Stimulated activated naive CD8-positive, alpha-beta T cell treated with anti-CD3 and anti-CD28 coated beads, Interleukin-15, Interleukin-2, amounts not matched to agents 100 U/mL and 50 U/mL, for 24 hours (primary cell): Measurements from ENCODE around the gene EDC3.
"Not testable (repeated sequence)": the region's sequence is repeated elsewhere in the genome, so short reads cannot be mapped to it uniquely, and the experiment has no call there.

Experiments used
- ATAC-seq: fragments of 150-1000 bp; cut with Tn5 transposase; one replicate; pipeline ENCODE4 v1.10.0; 2021
- DNase-seq: peaks from one replicate; pipeline ENCODE4 v3.0.0; 2021

The EDC3 gene

DNA sequence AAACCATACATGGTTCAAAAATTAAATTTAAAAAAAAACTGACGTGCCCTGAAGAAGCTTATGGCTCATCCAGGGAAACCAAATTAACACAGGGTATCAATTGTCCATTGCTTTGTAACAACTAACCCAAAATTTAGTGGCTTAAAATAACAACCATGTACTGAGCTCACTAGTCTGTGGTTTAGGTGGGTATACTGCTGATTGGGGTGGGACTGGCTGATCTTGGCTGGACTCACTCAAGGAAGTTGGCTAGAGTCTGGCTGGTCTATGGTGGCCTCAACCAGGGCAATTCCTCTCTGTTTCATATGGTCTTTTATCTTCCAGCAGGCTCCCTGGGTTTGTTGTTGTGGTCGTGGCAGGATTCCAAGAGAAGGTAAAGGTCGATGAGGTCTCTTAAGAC lies 14.1 kb upstream of the EDC3 start:
- ATAC-seq (no peak), DNase-seq (no peak)

DNA sequence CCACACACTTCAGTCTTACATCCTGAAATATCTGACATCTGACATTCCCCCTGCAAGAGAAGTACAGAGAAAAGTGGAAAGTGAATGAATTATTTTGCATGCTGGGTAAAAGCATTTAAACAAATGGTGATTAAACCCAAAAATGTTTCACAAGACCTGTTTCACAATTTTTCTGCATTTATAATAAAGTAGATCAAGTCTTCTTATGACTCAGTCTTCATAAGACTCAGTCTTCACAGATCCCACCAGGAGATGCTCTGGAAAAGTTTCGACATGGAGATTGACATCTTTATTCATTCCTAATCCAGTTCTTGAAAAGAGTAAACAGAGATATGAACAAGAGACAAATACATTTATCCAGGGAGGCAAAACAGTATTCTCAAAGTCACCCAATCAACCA lies 13.2 kb upstream of the EDC3 start:
- DNase-seq (no peak), ATAC-seq (no peak)

DNA sequence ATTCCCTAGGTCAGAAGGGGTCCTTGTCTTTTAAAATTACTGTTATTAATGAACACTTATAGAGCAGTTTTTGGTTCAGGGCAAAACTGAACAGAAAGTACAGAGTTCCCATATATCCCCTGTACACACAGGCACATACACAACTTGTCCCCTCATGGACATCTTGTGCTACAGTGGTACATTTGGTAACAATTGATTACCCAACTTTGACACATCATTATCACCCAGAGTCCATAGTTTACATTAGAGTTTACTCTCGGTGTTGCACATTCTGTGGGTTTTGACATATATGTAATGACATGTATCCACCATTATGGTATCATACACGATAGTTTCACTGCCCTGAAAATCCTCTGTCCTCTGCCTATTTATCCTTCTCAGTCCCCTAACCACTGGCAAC lies 984 bp upstream of the EDC3 start:
- no peak for ATAC-seq
- DNase-seq, result no peak

DNA sequence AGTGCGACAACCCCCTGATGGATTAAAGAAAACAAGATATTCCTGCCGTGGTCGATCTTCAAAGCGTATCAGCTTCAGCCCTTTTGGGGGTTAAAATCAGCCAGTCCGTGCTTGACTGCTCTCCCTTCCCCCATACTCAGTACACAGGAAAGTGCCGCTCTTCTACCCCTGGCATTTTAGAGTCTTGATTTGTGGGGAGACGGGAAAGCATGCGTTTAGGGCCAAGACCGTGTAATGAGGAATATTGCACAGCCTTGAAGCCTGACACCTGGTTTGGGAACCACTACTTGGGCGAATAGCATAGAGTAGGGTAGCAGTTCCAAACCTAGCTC lies 540 bp upstream of the EDC3 start:
- DNase-seq (no peak), ATAC-seq (peak; percentile 8)

DNA sequence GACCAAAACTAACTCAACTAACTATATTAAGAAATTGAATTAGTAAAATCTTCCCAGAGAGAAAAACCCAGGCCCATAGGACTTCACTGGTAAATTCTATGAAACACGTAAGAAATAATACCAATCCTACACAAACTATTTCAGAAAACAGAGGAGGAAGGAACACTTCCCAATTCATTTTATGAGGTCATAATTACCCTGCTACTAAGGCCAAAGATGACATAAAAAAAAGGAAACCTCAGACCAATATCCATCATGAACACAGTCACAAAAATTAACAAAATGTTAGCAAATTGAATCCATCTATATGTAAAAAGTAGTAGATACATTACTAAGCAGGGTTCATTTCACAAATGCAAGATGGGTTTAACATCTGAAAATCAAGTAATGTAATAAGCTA lies 3.5 kb downstream of the EDC3 start:
- ATAC-seq (no peak), DNase-seq (no peak)

DNA sequence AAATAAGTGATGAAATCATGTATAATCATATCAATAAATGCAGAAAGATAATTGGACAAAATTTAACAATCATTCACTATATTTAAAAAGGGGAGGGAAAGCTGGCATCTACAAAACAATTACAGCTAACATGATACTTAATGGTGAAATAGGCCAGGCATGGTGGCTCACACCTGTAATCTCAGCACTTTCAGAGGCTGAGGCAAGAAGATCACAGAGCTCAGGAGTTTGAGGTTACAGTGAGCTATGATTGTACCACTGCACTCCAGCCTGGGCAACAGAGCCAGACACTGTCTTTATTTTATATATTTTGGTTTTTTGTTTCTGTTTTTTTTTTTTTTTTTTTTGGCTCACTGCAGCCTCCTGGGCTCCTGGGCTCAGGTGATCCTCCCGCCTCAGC lies 12.1 kb downstream of the EDC3 start:
- no peak for ATAC-seq
- DNase-seq, result no peak

DNA sequence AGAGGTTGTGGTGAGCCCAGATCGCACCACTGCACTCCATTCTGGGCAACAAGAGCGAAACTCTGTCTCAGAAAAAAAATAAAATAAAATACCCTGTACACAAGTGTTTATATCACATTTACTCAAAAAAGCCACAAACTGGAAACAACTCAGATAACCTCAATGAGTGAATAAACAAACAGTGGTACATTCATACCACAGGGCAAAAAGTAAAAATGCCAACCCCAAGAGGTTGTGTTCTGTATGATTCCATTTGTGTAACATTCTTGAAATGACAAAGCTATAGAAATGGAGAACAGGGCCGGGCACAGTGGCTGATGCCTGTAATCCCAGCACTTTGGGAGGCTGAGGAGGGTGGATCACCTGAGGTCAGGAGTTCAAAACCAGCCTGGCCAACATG lies 12.9 kb downstream of the EDC3 start:
- no peak for DNase-seq
- ATAC-seq, result no peak

DNA sequence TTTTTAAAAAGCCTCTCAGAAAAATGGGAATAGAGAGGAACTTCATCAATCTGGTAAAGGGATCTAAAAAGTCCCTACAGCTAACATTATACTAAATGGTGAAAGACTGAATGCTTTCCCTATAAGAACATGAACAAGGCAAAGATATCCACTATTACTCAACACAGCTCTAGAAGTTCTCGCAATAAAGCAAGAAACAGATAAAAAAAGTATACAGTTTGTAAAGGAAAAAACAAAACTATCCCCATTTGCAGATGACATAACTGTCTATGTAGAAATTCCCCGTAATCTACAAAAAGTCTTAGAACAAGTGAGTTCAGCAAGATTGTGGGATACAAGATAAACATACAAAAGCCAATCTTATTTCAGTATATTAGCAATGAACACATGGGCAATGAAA lies 15.4 kb downstream of the EDC3 start:
- DNase-seq (no peak), ATAC-seq (no peak)

DNA sequence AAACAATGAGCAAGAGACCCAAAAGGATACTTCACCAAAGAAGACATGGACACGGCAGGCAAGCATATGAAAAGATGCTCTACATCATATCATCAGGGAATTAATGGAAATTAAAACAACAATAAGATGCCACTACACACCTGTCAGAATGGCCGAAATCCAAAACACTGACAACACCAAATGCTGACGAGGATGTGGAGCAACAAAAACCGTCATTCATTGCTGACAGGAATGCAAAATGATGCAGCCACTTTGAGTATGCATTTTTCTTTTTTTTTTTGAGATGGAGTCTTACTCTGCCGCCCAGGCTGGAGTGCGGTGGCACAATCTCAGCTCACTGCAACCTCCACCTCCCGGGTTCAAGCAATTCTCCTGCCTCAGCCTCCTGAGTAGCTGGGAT lies 19.0 kb downstream of the EDC3 start:
- no peak for ATAC-seq
- no peak for DNase-seq

DNA sequence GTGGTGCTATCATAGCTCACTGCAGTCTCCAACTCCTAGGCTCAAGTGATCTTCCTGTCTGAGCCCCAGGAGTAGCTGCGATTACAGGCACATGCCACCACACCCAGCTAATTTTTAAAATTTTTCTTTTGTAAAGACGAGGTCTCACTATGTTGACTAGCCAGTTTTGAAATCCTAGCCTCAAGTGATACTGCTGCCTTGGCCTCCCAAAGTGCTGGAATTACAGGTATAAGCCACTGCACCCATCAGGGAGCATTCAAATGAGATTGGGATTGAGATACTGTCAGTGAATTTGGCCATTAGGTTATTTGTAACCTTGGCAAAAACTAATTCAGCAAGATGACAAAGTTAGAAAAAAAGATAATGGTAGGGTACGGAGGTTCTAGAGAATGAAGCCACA lies 21.7 kb downstream of the EDC3 start:
- ATAC-seq, result no peak
- DNase-seq, result no peak

DNA sequence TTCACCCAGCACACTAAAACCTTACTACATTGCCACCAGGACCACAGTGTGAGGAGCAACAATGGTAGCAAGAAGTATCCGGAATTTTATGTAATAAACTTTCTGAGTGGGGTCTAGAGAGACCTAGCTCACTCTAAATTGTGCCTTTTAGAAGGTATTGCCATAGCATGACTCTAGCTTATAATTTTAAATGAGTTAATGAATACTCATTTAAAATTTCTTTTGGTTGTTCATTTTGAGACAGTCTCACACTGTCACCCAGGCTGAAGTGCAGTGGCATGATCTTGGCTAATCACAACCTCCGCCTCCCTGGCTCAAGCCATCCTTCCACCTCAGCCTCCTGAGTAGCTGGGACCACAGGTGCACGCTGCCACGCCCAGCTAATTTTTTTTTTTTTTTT lies 26.2 kb downstream of the EDC3 start:
- no peak for DNase-seq
- ATAC-seq, result no peak

DNA sequence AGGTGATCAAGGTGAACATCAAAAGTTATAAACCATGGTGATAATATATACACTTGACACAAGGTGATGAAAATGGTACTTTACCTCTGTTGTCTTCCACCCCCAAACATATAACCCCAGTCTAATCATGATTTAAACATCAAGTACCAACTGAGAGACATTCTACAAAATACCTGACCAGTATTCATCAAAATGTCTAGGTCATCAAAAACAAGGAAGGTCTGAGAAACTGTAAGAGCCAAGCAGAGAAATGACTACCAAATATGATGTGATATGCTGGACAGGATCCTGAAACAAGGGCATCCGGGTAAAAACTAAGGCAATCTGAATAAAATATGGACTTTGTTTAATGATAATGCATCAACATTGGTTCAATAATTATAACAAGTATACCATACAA lies 27.8 kb downstream of the EDC3 start:
- DNase-seq (no peak), ATAC-seq (no peak)

DNA sequence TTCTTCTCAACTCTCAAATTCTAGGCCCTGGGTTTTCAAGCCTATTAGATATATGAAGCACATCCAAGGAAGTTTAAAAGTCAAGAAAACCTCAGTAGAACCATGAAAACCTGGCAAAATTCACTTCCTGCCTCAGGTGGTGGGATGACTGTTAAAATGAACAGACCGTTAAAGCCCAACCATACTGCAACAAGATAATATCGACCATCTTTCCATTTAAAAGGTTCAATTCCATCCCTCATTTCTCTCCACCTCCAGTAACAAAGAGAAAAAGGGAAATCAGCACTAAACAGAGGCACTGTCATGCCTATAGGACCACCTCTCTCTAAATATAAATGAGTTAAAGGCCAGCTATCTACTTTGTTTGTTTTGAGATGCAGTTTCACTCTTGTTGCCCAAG lies 31.2 kb downstream of the EDC3 start:
- ATAC-seq (no peak), DNase-seq (no peak)

DNA sequence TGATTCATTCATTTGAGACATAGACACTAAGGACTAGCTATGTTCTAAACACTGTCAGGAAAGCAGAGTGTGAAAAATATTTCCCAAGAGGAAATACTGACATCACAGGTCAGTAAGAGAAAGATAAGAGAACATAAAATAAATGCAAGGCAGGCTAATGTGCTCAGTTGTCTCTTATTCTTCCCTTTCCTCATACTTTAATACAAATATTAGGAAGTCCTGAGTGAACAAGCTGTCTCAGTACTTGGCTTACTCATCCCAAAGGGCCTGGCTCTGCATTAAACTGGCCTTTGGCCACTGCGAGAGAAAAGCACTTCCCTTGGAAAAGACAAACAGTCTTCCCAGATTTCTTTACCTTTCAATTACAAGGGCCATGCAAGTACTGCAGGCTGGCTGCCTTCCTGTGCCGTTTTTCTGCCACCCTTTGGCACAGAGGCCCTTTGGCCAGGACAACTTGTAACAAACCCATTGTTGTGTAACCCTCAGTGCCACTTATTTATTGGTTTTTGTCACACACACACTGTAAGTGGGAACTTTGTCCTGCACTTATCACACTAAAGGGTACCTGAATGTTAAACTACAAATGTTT lies 31.7 kb downstream of the EDC3 start:
- DNase-seq (no peak), ATAC-seq (no peak)

DNA sequence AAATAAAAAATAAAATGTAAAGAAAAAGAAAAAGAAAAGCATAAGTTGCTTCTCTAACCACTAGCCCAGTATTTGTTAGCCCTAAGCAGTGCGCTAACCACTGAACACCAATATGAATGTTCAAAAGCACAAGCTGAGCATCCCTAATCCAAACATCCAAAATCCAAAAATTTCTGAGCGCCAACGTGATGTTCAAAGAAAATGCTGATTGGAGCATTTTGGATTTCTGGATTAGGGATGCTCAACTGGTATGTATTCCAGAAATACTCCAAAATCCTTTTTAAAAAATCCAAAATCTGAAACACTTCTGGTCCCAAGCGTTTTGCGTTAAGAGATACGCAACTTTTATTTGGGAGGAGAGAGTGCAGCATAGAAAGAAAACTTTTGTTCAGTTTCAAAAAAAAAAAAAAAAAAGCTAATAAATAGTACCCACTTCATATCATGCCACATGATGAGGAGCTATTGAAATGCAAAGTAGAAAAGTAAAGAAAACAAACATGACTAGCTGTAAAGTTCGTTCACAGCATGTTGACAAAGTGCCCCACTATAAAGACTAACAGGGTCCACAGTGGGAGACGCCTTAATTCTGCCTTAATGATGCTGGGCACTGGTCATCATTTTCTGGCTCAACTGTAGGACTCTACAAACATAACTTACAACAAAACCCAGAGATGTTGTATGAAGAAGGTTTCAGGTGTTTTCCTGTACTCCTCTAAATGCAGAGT lies 32.4 kb downstream of the EDC3 start:
- no peak for DNase-seq
- ATAC-seq, result no peak

DNA sequence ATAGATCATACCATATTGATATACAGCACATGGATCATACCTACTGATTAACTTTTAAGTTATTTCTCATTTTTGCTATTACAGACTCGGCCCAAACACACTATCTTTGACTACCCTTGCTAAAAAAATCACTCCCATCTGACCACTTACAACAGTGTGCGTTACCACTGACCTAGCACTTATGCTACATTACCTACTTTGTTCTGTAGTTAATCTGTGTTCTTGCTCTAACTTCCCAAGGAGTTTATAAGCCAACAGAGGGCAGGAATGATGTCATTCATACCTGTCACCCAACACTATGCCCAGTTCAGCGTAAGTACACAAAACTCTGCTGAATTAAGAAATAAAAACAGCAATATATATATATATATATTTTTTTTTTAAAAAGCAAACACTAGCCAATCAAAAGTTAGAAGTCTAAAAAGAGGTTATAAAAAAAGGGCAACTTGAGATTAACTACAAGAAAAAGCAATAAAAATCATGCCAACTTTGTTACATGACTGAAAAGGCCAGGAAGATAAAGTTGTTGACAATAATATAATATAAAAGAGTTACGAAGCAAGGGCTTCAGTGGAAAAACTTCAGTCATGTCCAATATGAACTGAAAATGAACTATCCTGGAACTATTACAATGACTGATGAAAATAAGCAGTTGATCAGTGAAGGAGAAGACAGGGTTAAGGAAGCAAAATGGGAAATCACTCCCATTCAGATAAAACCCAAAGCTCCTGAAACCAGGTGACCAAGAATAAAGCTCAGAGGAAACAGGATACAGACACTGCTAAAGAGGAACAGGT lies 33.6 kb downstream of the EDC3 start:
- no peak for DNase-seq
- ATAC-seq, result no peak

DNA sequence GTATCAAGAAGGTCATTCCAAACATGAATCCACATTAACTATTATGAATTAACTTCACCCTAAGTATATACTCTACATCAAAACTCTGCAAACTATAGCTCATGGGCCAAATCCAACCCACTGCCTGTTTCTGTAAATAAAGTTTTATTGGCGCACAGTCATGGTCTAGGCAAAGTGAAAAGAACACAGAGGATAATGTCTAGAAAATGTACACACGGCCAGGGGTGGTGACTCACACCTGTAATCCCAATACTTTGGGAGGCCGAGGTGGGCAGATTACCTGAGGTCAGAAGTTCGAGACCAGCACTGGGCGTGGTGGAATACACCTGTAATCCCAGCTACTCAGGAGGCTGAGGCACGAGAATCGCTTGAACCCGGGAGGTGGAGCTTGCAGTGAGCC lies 34.5 kb downstream of the EDC3 start:
- ATAC-seq, DNase-seq: not testable (repeated sequence)

DNA sequence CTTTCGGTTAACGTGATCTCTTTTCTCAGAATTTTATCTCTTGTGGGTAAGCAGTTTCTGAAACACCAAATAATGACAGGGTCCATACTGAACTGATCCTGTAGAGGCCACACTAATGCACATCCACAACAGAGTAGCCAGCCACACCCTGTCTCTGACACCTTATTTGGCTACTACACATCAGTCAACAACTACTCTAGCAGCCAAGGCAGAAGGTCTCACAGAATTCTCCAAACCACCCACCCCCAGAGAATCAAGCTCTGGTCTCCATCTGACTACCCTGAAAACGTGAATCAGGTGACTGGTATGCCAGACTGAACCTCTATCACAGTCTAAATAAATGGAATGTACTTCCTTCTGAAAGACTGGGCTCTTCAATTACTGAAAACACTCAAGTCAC lies 38.0 kb downstream of the EDC3 start:
- DNase-seq (no peak), ATAC-seq (no peak)

DNA sequence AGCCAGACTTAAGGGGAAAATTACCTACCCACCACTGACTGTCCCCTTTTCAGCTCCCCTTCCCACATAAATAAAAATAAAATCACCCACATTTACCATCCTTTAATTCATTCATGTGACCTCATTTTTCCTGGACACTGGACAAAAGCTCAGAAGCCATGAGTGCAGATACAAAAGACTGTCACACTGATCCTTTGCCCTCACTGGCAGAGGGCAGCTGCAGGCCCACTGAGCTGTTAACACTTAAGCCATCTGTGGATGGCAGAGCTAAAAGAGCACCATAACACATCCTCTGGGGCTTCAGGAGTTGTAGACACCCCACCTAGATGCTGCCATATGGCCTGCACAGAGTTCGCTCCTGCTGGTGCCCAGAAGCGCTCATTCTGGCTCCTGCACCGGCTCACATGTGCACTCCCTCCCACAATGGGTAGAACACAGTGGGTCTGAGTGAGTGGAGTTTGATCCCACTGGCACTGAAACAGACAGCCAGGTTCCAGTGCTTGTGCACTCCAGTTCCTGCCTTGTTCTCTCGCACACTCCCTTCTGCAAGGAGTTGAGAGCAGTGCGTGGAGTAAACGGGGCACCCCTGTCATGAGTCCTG lies 38.8 kb downstream of the EDC3 start:
- DNase-seq, result no peak
- ATAC-seq, result no peak

DNA sequence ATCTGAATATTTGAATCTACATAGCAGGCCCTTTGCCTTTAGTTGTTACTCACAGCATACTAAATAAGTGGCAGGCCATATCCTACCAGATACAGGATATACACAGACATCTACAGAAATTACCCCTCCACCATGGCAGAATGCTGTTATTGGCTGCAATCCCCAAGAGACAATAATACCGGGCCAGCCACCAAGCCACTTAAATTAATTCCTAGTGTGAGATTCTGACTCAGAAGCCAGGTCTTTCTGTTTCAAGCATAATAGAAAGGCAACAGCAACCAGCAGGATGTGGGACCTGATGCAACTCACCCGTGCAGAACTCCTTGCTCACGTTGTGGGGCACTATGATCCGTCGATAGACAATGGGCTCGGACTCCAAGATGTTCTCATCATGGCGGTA lies 40.4 kb downstream of the EDC3 start:
- no peak for ATAC-seq
- DNase-seq, result no peak

DNA sequence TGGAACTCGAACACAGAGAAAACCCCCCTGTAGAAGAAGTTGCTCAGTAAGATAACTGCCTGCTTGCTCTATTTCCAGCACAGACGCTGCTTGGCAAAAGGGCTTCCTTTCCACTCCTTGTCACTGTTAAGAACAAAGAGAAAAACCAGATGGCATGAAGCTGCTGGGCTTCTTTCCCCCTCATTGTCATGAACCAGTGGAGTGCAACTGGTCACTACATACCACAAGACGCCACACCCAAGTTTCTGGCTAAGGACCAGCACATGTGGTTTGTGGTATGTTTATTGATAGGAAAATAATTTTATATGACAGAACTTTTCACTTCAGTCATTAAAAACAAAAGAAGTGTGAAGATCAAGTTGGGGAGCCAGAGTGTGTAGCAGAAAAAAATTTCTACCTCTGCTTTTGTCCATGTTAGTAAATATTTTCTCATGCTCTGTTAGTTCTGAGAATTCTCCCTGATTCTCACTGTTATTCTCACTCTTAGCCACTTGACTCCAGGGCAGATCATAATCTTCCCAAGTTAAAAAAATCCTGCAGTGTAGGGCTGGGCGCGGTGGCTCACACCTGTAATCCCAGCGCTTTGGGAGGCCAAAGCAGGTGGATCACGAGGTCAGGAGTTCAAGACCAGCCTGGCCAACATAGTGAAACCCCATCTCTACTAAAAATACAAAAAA lies 42.3 kb downstream of the EDC3 start:
- DNase-seq (no peak), ATAC-seq (no peak)

DNA sequence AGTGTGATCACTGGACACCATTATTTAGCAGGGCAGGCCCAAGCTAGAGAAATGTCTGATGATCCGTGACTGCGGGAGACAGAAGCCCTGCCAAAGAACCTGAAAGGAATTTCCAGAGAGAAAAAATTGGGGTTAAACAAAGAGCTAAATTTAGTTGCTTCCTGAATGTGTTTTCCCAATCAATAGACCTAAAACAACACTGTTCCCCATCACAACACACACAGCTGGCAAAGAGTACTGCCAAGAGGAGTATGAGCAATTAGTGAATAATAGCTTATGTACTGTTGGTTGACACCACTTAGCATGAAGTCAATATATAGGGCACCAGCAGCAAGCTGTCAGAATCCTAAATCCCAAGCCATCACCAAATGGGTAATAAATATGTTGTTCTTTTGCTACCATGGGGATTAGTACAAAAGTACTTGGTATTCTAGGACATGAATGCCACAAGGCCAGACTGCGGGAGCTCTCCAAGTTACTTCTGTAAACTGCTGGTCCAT lies 44.5 kb downstream of the EDC3 start:
- ATAC-seq, result no peak
- DNase-seq, result no peak
